HepG2 (cell line): Measurements from ENCODE around the gene PATL2. TPM values are rescaled to one million over a fixed set of nuclear protein-coding genes. Genes with fewer than 3 reads are reported as not detected.

Source experiments
- ATF4 ChIP-seq, 2 experiments: fragments of 450-650 bp in 1 of 2; sonication (generic) in 1 of 2; formaldehyde crosslinking; IDR thresholded peaks; 2 replicates each; pipeline versions ENCODE4 v1.5.0 to v1.8.0; 2020 to 2022; ENCODE audit warnings: mild to moderate bottlenecking in 1 of 2, missing genetic modification reagents in 1 of 2
- CCAR2 ChIP-seq: fragments of 200-400 bp; formaldehyde crosslinking; optimal IDR thresholded peaks from 2 replicates; pipeline ENCODE3; 2018; ENCODE audit warnings: low read depth, mild to moderate bottlenecking, low read length, moderate library complexity
- CEBPZ ChIP-seq: IDR thresholded peaks from 2 replicates; pipeline ENCODE4 v1.6.1; 2012; ENCODE audit warnings: low read length, improper control_type of control experiment
- DPF2 ChIP-seq: sonication (generic); formaldehyde crosslinking; IDR thresholded peaks from 2 replicates; pipeline ENCODE4 v1.4.0; 2020; ENCODE audit warnings: mild to moderate bottlenecking, low read depth, missing genetic modification reagents, borderline replicate concordance
- ELK4 ChIP-seq: sonication (generic); formaldehyde crosslinking; IDR thresholded peaks from 2 replicates; pipeline ENCODE4 v1.9.0; 2021; ENCODE audit warnings: missing genetic modification reagents, borderline replicate concordance
- FIP1L1 ChIP-seq: fragments of 200-400 bp; formaldehyde crosslinking; IDR thresholded peaks from 2 replicates; pipeline ENCODE4 v1.6.1; 2018; ENCODE audit warnings: low read depth, mild to moderate bottlenecking, low read length, moderate library complexity, borderline replicate concordance; ENCODE audit not compliant: insufficient read depth
- KDM6A ChIP-seq: IDR thresholded peaks from 2 replicates; pipeline ENCODE4 v1.6.1; 2016; ENCODE audit warnings: low read depth
- MTA3 ChIP-seq: sonication (generic); formaldehyde crosslinking; IDR thresholded peaks from 2 replicates; pipeline ENCODE4 v1.4.0; 2020; ENCODE audit warnings: missing genetic modification reagents
- MYNN ChIP-seq: sonication (generic); formaldehyde crosslinking; IDR thresholded peaks from 2 replicates; pipeline ENCODE4 v1.4.0; 2020; ENCODE audit warnings: mild to moderate bottlenecking, low read depth, missing genetic modification reagents
- RXRA ChIP-seq: sonication (generic); formaldehyde crosslinking; IDR thresholded peaks from 2 replicates; pipeline ENCODE4 v1.5.1; 2020; ENCODE audit warnings: missing genetic modification reagents
- SKI ChIP-seq: fragments of 450-650 bp; IDR thresholded peaks from one replicate; pipeline ENCODE4 v1.6.1; 2018; ENCODE audit warnings: mild to moderate bottlenecking; ENCODE audit not compliant: partially characterized antibody
- SSRP1 ChIP-seq: IDR thresholded peaks from 2 replicates; pipeline ENCODE4 v1.6.1; 2016; ENCODE audit warnings: control low read depth
- TFDP1 ChIP-seq: IDR thresholded peaks from 2 replicates; pipeline ENCODE4 v1.6.1; 2016; ENCODE audit warnings: missing compliant biosample characterization, missing genetic modification reagents, borderline replicate concordance
- TP53 ChIP-seq: sonication (generic); formaldehyde crosslinking; conservative IDR thresholded peaks from 2 replicates; pipeline ENCODE4 v1.4.0; 2020; ENCODE audit warnings: missing genetic modification reagents
- ZBTB25 ChIP-seq: IDR thresholded peaks from 2 replicates; pipeline ENCODE4 v1.6.1; 2018; ENCODE audit warnings: missing genetic modification reagents
- ZNF10 ChIP-seq: sonication (generic); formaldehyde crosslinking; IDR thresholded peaks from 2 replicates; pipeline ENCODE4 v1.4.0; 2020; ENCODE audit warnings: mild to moderate bottlenecking, low read depth, missing genetic modification reagents, borderline replicate concordance
- ZNF20 ChIP-seq: sonication (generic); formaldehyde crosslinking; IDR thresholded peaks from 2 replicates; pipeline ENCODE4 v1.4.0; 2020; ENCODE audit warnings: mild to moderate bottlenecking, moderate library complexity, missing genetic modification reagents
- ZNF432 ChIP-seq: sonication (generic); formaldehyde crosslinking; IDR thresholded peaks from 2 replicates; pipeline ENCODE4 v1.5.0; 2020; ENCODE audit warnings: missing genetic modification reagents, mild to moderate bottlenecking, borderline replicate concordance
- ZNF557 ChIP-seq: sonication (generic); formaldehyde crosslinking; IDR thresholded peaks from 2 replicates; pipeline ENCODE4 v1.4.0; 2020; ENCODE audit warnings: missing genetic modification reagents
- ZNF558 ChIP-seq: sonication (generic); formaldehyde crosslinking; IDR thresholded peaks from 2 replicates; pipeline ENCODE4 v1.9.0; 2022; ENCODE audit warnings: mild to moderate bottlenecking, missing genetic modification reagents, borderline replicate concordance
- ZNF703 ChIP-seq: sonication (generic); formaldehyde crosslinking; IDR thresholded peaks from 2 replicates; pipeline ENCODE4 v1.5.1; 2020; ENCODE audit warnings: missing genetic modification reagents, mild to moderate bottlenecking, moderate library complexity, borderline replicate concordance
- polyA plus RNA-seq, 8 experiments: library from polyadenylated mRNA; depleted of rRNA in 3 of 8; stranded (reverse) in 7 of 8; unstranded in 1 of 8; fragments of >200 nt; fragmentation: Illumina TruSeq in 4 of 8; extraction: Trizol in 4 of 8; gene quantifications; 2 replicates each; pipeline versions ENCODE4 v1.2.1 to v1.2.3, GENCODE V29; 2011 to 2016; ENCODE audit warnings: low read depth in 4 of 8, missing spikeins in 1 of 8, mixed read lengths in 1 of 8; ENCODE audit not compliant: insufficient read depth in 1 of 8
- total RNA-seq, 5 experiments: library from RNA; depleted of rRNA; stranded (reverse); fragments of >200 nt; fragmentation: Illumina TruSeq; extraction: Trizol; gene quantifications; 2 replicates each; pipeline ENCODE4 v1.2.3, GENCODE V29; 2016; ENCODE audit warnings: low read depth in 1 of 5

PATL2 gene
- total and polyA plus RNA-seq, 2 of the 13 experiments (the other 11 are each of a cell fraction or from before 2014, with no cell fraction given), result 0.15 to 0.53 TPM

GRCh38 chr15:44663410-44664308 is 47.5 kb downstream of the PATL2 start, which contains the start of gene SPG11 (continued):
- TF ChIP-seq CCAR2 (no peak), TFDP1 (peak; percentile 75), DPF2 (CRISPR knock-in tag) (no peak), ZNF703 (CRISPR knock-in tag) (0 out of 2 replicates have a peak, but pooled peaks have one; percentile 75), ZNF432 (CRISPR knock-in tag) (no peak), ZNF557 (CRISPR knock-in tag) (0 out of 2 replicates have a peak, but pooled peaks have one; percentile 16), RXRA (CRISPR knock-in tag) (peak; percentile 80; the same call in 1 of the 2 replicates), ELK4 (peak; percentile 88; the same call in 1 of the 2 replicates), ZNF10 (no peak), FIP1L1 (no peak), ZNF558 (CRISPR knock-in tag) (0 out of 2 replicates have a peak, but pooled peaks have one; percentile 70), SKI (peak; percentile 20), TP53 (CRISPR knock-in tag) (peak; percentile 87; the same call in 1 of the 2 replicates), MYNN (CRISPR knock-in tag) (peak; percentile 48; the same call in 1 of the 2 replicates), SSRP1 (CRISPR knock-in tag) (peak; percentile 89), ATF4 (CRISPR knock-in tag; IDR thresholded peaks at IDR 0.05) (peak in 1 of 2 experiments; percentile 64; a peak in 2 of 4 replicates), ZNF20 (CRISPR knock-in tag) (no peak), ZBTB25 (CRISPR knock-in tag) (no peak), CEBPZ (no peak), MTA3 (CRISPR knock-in tag) (no peak), KDM6A (CRISPR knock-in tag) (no peak)
